ENCODE measurements around the gene GGT7.
A peak's percentile ranks its signal among the peaks of the same experiment; 100 is the strongest.

GGT7 gene

GRCh38 chr20:34875642-34876405 is 3.2 kb upstream of the GGT7 start (continued):
- TF ChIP-seq ZNF366 (tag by site-specific recombination; conservative IDR thresholded peaks at IDR 0.05) (peak; percentile 83), SP2 (tag by site-specific recombination; IDR thresholded peaks at IDR 0.05) (peak; percentile 97), ZBTB7A (tag by site-specific recombination; IDR thresholded peaks at IDR 0.05; ENCODE audit: low read depth) (0 out of 2 replicates have a peak, but pooled peaks have one; percentile 11), ZNF548 (tag by site-specific recombination; IDR thresholded peaks at IDR 0.05) (no peak), IKZF3 (tag by site-specific recombination; IDR thresholded peaks at IDR 0.05) (no peak), BCL11A (tag by site-specific recombination; IDR thresholded peaks at IDR 0.05; ENCODE audit: low read depth) (0 out of 2 replicates have a peak, but pooled peaks have one; percentile 23), ZNF768 (tag by site-specific recombination; IDR thresholded peaks at IDR 0.05) (no peak), ZNF510 (tag by site-specific recombination; IDR thresholded peaks at IDR 0.05; ENCODE audit: insufficient replicate concordance) (no peak), KLF1 (tag by site-specific recombination; IDR thresholded peaks at IDR 0.05) (peak; percentile 91), ZNF629 (tag by site-specific recombination; IDR thresholded peaks at IDR 0.05) (peak; percentile 25; the same call in 1 of the 2 replicates), ZNF274 (IDR thresholded peaks at IDR 0.05; ENCODE audit: low read length) (no peak), ZNF274 (tag by site-specific recombination; IDR thresholded peaks at IDR 0.05; ENCODE audit: borderline replicate concordance) (no peak), PRDM1 (tag by site-specific recombination; IDR thresholded peaks at IDR 0.05) (peak; percentile 84), ZFP69B (tag by site-specific recombination; IDR thresholded peaks at IDR 0.05) (peak; percentile 98), ZBTB48 (tag by site-specific recombination; IDR thresholded peaks at IDR 0.05) (0 out of 2 replicates have a peak, but pooled peaks have one; percentile 52), GLI4 (tag by site-specific recombination; IDR thresholded peaks at IDR 0.05) (no peak), ZNF701 (tag by site-specific recombination; IDR thresholded peaks at IDR 0.05) (no peak), ZNF776 (tag by site-specific recombination; IDR thresholded peaks at IDR 0.05; ENCODE audit: borderline replicate concordance) (no peak), ZBTB17 (tag by site-specific recombination; IDR thresholded peaks at IDR 0.05) (peak; percentile 80), INSM2 (tag by site-specific recombination; IDR thresholded peaks at IDR 0.05) (no peak), ZNF335 (tag by site-specific recombination; conservative IDR thresholded peaks at IDR 0.05) (peak; percentile 41; the same call in 1 of the 2 replicates), KLF17 (tag by site-specific recombination; IDR thresholded peaks at IDR 0.05) (0 out of 2 replicates have a peak, but pooled peaks have one; percentile 35), ZNF561 (tag by site-specific recombination; IDR thresholded peaks at IDR 0.05; ENCODE audit: borderline replicate concordance) (no peak), HOXC10 (CRISPR knock-in tag; IDR thresholded peaks at IDR 0.05) (no peak), ZNF623 (tag by site-specific recombination; IDR thresholded peaks at IDR 0.05) (no peak), ZNF214 (tag by site-specific recombination; IDR thresholded peaks at IDR 0.05; ENCODE audit: borderline replicate concordance) (no peak), PRDM10 (tag by site-specific recombination; IDR thresholded peaks at IDR 0.05) (peak; percentile 99), ZNF501 (tag by site-specific recombination; IDR thresholded peaks at IDR 0.05) (no peak), ZNF658 (tag by site-specific recombination; IDR thresholded peaks at IDR 0.05) (no peak), GLIS2 (tag by site-specific recombination; IDR thresholded peaks at IDR 0.05) (peak; percentile 41), EGR2 (tag by site-specific recombination; IDR thresholded peaks at IDR 0.05; ENCODE audit: low read depth) (no peak), ZNF394 (tag by site-specific recombination; IDR thresholded peaks at IDR 0.05; ENCODE audit: borderline replicate concordance) (no peak), ZNF169 (tag by site-specific recombination; IDR thresholded peaks at IDR 0.05) (no peak), CTCF (tag by site-specific recombination; IDR thresholded peaks at IDR 0.05) (no peak)

Data from HEK293 (cell line).